GM12801 (cell line): Measurements from ENCODE around the gene LUZP2.

ENCODE experiments used
- CTCF ChIP-seq: IDR thresholded peaks from one replicate; pipeline ENCODE4 v1.5.1; 2011; ENCODE audit warnings: control low read depth; ENCODE audit not compliant: insufficient read length; ENCODE audit errors: extremely low read depth

The LUZP2 gene

GRCh38 chr11:24963852-24964251 is 467.0 kb downstream of the LUZP2 start:
- no peak for TF ChIP-seq CTCF

GRCh38 chr11:24965748-24966147 is 468.9 kb downstream of the LUZP2 start:
- TF ChIP-seq CTCF, result no peak

GRCh38 chr11:25037431-25037830 is 540.6 kb downstream of the LUZP2 start:
- TF ChIP-seq CTCF, result no peak

- TF ChIP-seq CTCF, result no peak
Observed at GRCh38 chr11:25038131-25038530, 541.3 kb downstream of the LUZP2 start.

GRCh38 chr11:25039165-25039564 is 542.3 kb downstream of the LUZP2 start:
- TF ChIP-seq CTCF, result no peak

- no peak for TF ChIP-seq CTCF
Observed at GRCh38 chr11:25048632-25049031, 551.8 kb downstream of the LUZP2 start.

- no peak for TF ChIP-seq CTCF
Observed at GRCh38 chr11:25052844-25053243, 556.0 kb downstream of the LUZP2 start.

GRCh38 chr11:25057861-25058260 is 561.0 kb downstream of the LUZP2 start:
- TF ChIP-seq CTCF, result no peak
